Measurements from ENCODE around the gene PYCR2. TPM values are rescaled to one million over a fixed set of nuclear protein-coding genes. Genes with fewer than 3 reads are reported as not detected.
A peak's percentile ranks its signal among the peaks of the same experiment; 100 is the strongest.
"Not testable (repeated sequence)": the region's sequence is repeated elsewhere in the genome, so short reads cannot be mapped to it uniquely, and the experiment has no call there.

PYCR2 gene
- total and polyA plus RNA-seq, 4 experiments from 2014 or later, result 73.6 to 116 (median 94.3) TPM

- ChIA-PET CTCF (ENCODE audit: partially characterized antibody) (interaction anchor here (3.9 kb wide), 1 partner anchor 8 kb away, joined by 16 read pairs; the partner anchor contains the start of gene TMEM63A), POLR2A (ENCODE audit: partially characterized antibody) (interaction anchor here (0.6 to 22.5 kb wide), 4 partner anchors 7 to 114 kb away, joined by 3 to 730 read pairs (median 17); partner anchors contain the start of genes SDE2, SRP9 and TMEM63A)
- Histone ChIP-seq H3K36me3 (ENCODE audit: insufficient read depth, low read length) (no peaks in the 10 kb centered on the region), H3K27me3 (ENCODE audit: insufficient read depth, low read length) (no peaks in the 10 kb centered on the region), H3K4me1 (ENCODE audit: insufficient read depth, low read length) (peaks cover 19% of the 10 kb centered on the region), H3K4me3 (ENCODE audit: low read length in 2 of 2) (no peak overlapping the region), H3K9me3 (ENCODE audit: control insufficient read depth in 1 of 2, low read length in 2 of 2) (no peaks in the 10 kb centered on the region), H3K27ac (ENCODE audit: low read depth, low read length) (no peak overlapping the region)
- Mint-ChIP-seq H3K27ac (peak overlapping the region in 5 of 7 donors; percentile 26 to 73 (median 68)), H3K27me3 (no peaks in the 10 kb centered on the region), H3K4me1 (peaks cover 10 to 35% (median 17%) of the 10 kb centered on the region in 4 donors), H3K36me3 (no peaks in the 10 kb centered on the region), H3K4me3 (peak overlapping the region in 1 of 8 donors; percentile 58), H3K9me3 (no peaks in the 10 kb centered on the region)
- no peak for DNase-seq
- intact Hi-C loops (cut with micrococcal nuclease), result no loop called here
These were observed 32.6 kb downstream of the PYCR2 start for GRCh38 chr1:225891229-225891972.

DNA sequence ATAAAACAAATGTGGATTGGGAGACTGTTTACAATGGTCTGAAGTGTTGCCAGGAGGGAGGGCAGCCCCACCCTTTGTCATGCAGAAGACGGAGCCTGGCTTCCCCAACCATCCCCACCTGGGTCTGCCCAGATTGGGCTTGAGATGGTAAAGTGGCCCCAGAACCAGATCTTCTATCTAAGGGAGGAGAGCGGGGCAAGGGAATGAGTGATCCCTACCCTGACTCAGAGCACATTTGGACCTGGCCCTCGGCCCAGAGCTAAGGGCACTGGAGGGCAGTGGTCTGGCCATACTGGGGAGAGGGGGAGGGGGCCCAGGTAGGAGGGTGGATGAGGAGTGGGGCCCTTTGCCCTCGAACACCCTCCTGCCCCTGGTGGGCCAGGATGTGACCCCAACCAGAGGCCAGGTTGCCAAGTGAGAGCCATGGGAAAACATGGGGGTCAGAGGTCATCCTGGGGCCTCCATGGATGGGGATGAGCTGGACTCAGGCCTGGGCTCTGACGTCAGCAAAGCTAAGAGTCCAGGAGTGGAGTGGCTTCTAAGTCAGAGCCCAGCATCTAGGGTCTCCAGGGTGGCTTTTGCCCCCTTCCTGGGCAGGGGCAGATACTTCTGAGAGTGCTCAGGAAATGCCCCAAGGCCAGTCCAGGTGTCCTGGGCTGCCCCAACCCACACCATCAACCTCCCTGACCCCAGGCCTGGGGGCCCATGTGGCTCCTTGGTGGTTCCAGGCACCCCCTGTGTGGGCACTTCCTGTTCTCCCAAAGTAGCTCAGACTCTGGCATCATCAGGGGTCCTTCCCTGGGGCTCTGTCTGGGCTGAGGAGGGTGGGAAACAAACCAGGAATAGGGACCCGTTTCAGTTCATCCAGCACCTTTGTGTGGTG lies 33.5 kb downstream of the PYCR2 start:
- Mint-ChIP-seq H3K9me3 (no peaks in the 10 kb centered on the region), H3K4me1 (peaks cover 4 to 27% (median 14%) of the 10 kb centered on the region in 4 donors), H3K4me3 (no peak overlapping the region), H3K36me3 (no peaks in the 10 kb centered on the region), H3K27ac (peak overlapping the region in 2 of 7 donors; percentile 57 to 68), H3K27me3 (no peaks in the 10 kb centered on the region)
- intact Hi-C loops (cut with micrococcal nuclease), result no loop called here
- ChIA-PET CTCF (ENCODE audit: partially characterized antibody) (interaction anchor here (3.9 kb wide), 1 partner anchor 8 kb away, joined by 16 read pairs; the partner anchor contains the start of gene TMEM63A), POLR2A (ENCODE audit: partially characterized antibody) (interaction anchor here (0.6 to 22.5 kb wide), 5 partner anchors 7 to 113 kb away, joined by 3 to 730 read pairs (median 8); partner anchors contain the start of genes SDE2, SRP9 and TMEM63A)
- DNase-seq, result no peak
- Histone ChIP-seq H3K27me3 (ENCODE audit: insufficient read depth, low read length) (no peaks in the 10 kb centered on the region), H3K36me3 (ENCODE audit: insufficient read depth, low read length) (no peaks in the 10 kb centered on the region), H3K27ac (ENCODE audit: low read depth, low read length) (no peak overlapping the region), H3K9me3 (ENCODE audit: control insufficient read depth in 1 of 2, low read length in 2 of 2) (no peaks in the 10 kb centered on the region), H3K4me1 (ENCODE audit: insufficient read depth, low read length) (peaks cover 11% of the 10 kb centered on the region), H3K4me3 (ENCODE audit: low read length in 2 of 2) (no peak overlapping the region)

GRCh38 chr1:225889743-225890142 lies 34.3 kb downstream of the PYCR2 start:
- Histone ChIP-seq H3K27ac (ENCODE audit: low read depth, low read length) (no peak overlapping the region), H3K9me3 (ENCODE audit: control insufficient read depth in 1 of 2, low read length in 2 of 2) (no peaks in the 10 kb centered on the region), H3K4me3 (ENCODE audit: low read length in 2 of 2) (no peak overlapping the region), H3K27me3 (ENCODE audit: insufficient read depth, low read length) (no peaks in the 10 kb centered on the region), H3K4me1 (ENCODE audit: insufficient read depth, low read length) (peaks cover 10% of the 10 kb centered on the region), H3K36me3 (ENCODE audit: insufficient read depth, low read length) (no peaks in the 10 kb centered on the region)
- Mint-ChIP-seq H3K27ac (no peak overlapping the region), H3K27me3 (no peaks in the 10 kb centered on the region), H3K36me3 (no peaks in the 10 kb centered on the region), H3K4me3 (no peak overlapping the region), H3K4me1 (peaks cover 4 to 25% (median 14%) of the 10 kb centered on the region in 4 donors), H3K9me3 (no peaks in the 10 kb centered on the region)
- ChIA-PET CTCF (ENCODE audit: partially characterized antibody) (interaction anchor here (1.0 to 3.9 kb wide), 2 partner anchors 7 to 24 kb away, joined by 3 to 16 read pairs; partner anchors contain the start of gene TMEM63A), POLR2A (ENCODE audit: partially characterized antibody) (interaction anchor here (0.9 to 22.5 kb wide), 4 partner anchors 8 to 110 kb away, joined by 3 to 730 read pairs (median 16); partner anchors contain the start of genes SDE2 and TMEM63A)
- intact Hi-C loops (cut with micrococcal nuclease), result no loop called here
- DNase-seq, result no peak

DNA sequence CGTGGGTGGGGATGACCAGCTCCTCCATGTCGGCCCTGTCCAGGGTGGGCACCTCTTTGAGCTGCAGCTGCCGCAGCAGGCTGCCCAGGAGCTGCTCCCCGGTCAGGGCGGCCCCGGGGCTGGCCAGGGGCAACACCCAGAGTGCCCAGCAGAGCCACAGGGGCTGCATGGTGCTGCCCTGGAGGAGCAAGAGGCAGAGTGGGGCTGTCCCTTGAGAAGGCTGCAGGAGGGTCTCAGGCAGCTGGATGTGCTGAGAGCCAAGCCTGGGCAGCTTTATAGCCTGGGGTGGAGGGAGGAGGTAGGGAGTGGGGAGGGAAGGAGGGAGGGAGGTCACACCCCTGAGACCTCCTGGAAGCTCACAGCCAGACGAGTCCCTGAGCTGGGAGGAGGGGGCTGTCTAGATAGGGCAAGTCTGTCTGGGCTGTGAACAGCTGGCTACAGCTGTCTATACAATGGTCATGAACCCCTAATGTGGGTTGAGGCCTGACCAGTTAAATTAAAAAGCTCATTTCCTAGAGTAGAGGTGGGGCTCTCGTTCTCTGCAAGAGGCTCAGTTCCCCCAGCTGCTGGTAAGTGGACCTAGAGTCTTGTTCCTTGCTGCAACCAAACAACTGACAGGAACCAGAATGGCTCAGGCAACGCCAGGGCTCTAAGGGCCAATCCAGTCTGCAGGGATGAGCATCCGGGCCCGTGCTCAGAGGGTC lies 35.0 kb downstream of the PYCR2 start, which contains the start of gene LEFTY1:
Gene LEFTY1 (minus strand): TSS at position 249 of the 704 bp plus-strand sequence. CDS start 80 bp downstream, at position 169.
- Histone ChIP-seq H3K27ac (ENCODE audit: low read depth, low read length) (no peak within 1 kb of the TSS), H3K4me1 (ENCODE audit: insufficient read depth, low read length) (peaks cover 10% of the 10 kb centered on the region), H3K9me3 (ENCODE audit: control insufficient read depth in 1 of 2, low read length in 2 of 2) (no peaks in the 10 kb centered on the region), H3K36me3 (ENCODE audit: insufficient read depth, low read length) (no peaks in the 10 kb centered on the region), H3K4me3 (ENCODE audit: low read length in 2 of 2) (no peak within 1 kb of the TSS), H3K27me3 (ENCODE audit: insufficient read depth, low read length) (no peaks in the 10 kb centered on the region)
- H3K4me1 Mint-ChIP-seq, result peaks cover 5 to 19% (median 14%) of the 10 kb centered on the region in 4 donors
- no peak for DNase-seq
- POLR2A ChIA-PET (ENCODE audit: partially characterized antibody), result interaction anchor here (0.7 to 3.4 kb wide), 4 partner anchors 9 to 112 kb away, joined by 3 to 26 read pairs (median 4); partner anchors contain the start of gene SDE2
- H3K4me3 Mint-ChIP-seq, result no peak within 1 kb of the TSS
- CTCF ChIA-PET (ENCODE audit: partially characterized antibody), result interaction anchor here (1.0 kb wide), 1 partner anchor 23 kb away, joined by 3 read pairs; no protein-coding TSS in a partner anchor
- H3K27ac Mint-ChIP-seq, result peak within 1 kb of the TSS in 3 of 7 donors; percentile 12 to 55 (median 29)
- H3K27me3 Mint-ChIP-seq, result no peaks in the 10 kb centered on the region
- no peaks in the 10 kb centered on the region for H3K36me3 Mint-ChIP-seq
- intact Hi-C loops (cut with micrococcal nuclease), result no loop called here
- H3K9me3 Mint-ChIP-seq, result no peaks in the 10 kb centered on the region

DNA sequence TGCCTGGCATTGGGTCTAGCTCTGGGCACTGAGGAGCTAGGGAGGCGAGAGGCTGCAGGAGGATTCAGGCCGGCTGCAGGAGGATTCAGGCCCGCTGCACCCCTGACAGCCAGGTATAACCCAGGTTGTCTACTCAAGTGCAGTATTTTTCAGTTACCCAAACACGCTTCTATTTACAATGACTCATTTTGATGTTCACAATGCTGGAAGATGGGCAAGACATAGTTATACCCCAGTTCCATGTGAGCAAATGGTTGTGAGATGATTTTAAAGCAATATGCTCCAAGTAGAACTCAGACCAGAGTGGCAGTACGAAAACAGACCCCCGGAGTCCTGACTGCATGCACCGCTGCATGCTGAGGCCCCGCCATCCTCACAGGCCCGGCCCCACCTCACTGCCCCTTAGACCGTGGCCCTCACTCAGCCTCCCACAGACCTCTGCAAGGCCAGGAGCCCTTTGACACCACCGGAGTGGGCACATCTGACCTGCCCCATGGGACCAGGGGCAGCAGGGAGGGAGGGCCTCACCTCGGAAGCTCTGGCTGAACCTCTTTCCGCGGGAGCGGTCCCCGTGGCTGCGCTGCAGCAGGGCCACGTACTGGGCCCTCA lies 35.7 kb downstream of the PYCR2 start:
- CTCF ChIA-PET (ENCODE audit: partially characterized antibody), result no interaction called here
- peaks cover 16% of the 10 kb centered on the region for H3K4me1 ChIP-seq (ENCODE audit: insufficient read depth, low read length)
- intact Hi-C loops (cut with micrococcal nuclease), result no loop called here
- no peaks in the 10 kb centered on the region for H3K27me3 Mint-ChIP-seq
- POLR2A ChIA-PET (ENCODE audit: partially characterized antibody), result interaction anchor here (3.4 kb wide), 1 partner anchor 10 kb away, joined by 26 read pairs; no protein-coding TSS in a partner anchor
- H3K27ac ChIP-seq (ENCODE audit: low read depth, low read length), result no peak overlapping the region
- no peaks in the 10 kb centered on the region for H3K9me3 Mint-ChIP-seq
- H3K36me3 Mint-ChIP-seq, result no peaks in the 10 kb centered on the region
- no peak overlapping the region for H3K4me3 Mint-ChIP-seq
- peaks cover 7 to 22% (median 16%) of the 10 kb centered on the region in 4 donors for H3K4me1 Mint-ChIP-seq
- H3K27ac Mint-ChIP-seq, result peak overlapping the region in 3 of 7 donors; percentile 12 to 55 (median 29)
- no peaks in the 10 kb centered on the region for H3K27me3 ChIP-seq (ENCODE audit: insufficient read depth, low read length)
- no peaks in the 10 kb centered on the region for H3K36me3 ChIP-seq (ENCODE audit: insufficient read depth, low read length)
- H3K4me3 ChIP-seq (ENCODE audit: low read length in 2 of 2), result no peak overlapping the region
- H3K9me3 ChIP-seq (ENCODE audit: control insufficient read depth in 1 of 2, low read length in 2 of 2), result no peaks in the 10 kb centered on the region
- no peak for DNase-seq

DNA sequence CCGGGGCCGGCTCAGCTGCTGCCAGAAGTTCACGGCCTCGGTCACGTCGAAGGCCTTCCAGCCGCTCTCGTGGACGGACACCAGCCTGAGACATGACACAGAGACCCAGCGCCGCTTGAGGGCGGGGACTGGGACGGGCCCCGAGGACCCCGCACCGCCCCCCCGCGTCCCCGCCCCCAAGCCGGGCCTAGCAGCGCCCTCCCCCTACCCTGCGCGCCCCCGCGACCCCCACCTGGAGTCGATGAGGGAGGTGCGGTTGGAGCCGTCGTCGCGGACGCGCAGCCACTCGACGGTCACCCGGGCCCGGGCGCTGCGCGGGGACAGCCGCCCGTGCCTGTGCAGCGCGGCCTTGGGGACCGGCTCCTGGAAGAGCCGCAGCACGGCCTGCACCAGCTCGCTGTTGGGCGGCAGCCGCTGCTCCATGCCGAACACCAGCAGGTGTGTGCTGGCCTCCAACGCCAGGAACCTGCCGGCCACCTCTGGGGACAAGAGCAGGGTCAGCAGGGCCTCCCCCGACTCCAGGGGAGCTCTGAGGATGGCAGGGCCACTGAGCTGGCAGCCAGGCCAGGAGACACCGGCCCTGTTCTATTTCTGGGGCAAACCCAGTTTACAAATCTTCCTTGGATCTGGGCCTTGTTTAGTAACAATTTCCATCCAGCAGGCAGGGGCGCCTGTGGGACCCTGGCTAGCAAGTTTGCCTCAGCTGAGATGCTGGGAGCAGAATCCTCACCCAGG lies 36.3 kb downstream of the PYCR2 start:
- DNase-seq; H3K4me3 Mint-ChIP-seq; H3K9me3 Mint-ChIP-seq; H3K36me3 Mint-ChIP-seq; intact Hi-C loops (cut with micrococcal nuclease); H3K27ac ChIP-seq (ENCODE audit: low read depth, low read length); H3K9me3 ChIP-seq (ENCODE audit: control insufficient read depth in 1 of 2, low read length in 2 of 2); H3K27me3 ChIP-seq (ENCODE audit: insufficient read depth, low read length); H3K27me3 Mint-ChIP-seq; H3K4me3 ChIP-seq (ENCODE audit: low read length in 2 of 2); H3K36me3 ChIP-seq (ENCODE audit: insufficient read depth, low read length): not testable (repeated sequence)
- H3K4me1 ChIP-seq (ENCODE audit: insufficient read depth, low read length), result peaks cover 19% of the 10 kb centered on the region
- CTCF ChIA-PET (ENCODE audit: partially characterized antibody), result interaction anchor here (1.2 to 13.2 kb wide), 2 partner anchors 16 to 110 kb away, joined by 3 to 294 read pairs; partner anchors contain the start of gene SRP9
- POLR2A ChIA-PET (ENCODE audit: partially characterized antibody), result interaction anchor here (3.4 to 17.9 kb wide), 2 partner anchors 10 to 13 kb away, joined by 26 to 730 read pairs; no protein-coding TSS in a partner anchor
- Mint-ChIP-seq H3K4me1 (peaks cover 7 to 26% (median 18%) of the 10 kb centered on the region in 4 donors), H3K27ac (peak overlapping the region in 3 of 7 donors; percentile 12 to 55 (median 29))

All from CD4-positive, alpha-beta memory T cell (primary cell).